ENCODE data around the gene PTDSS2. TPM values are rescaled to one million over a fixed set of nuclear protein-coding genes. Genes with fewer than 3 reads are reported as not detected.

PTDSS2 gene
- total and polyA plus RNA-seq, 10 of the 15 experiments (the other 5 are each of a cell fraction or from before 2014, with no cell fraction given), result 0.39 to 21.1 (median 10.8) TPM

DNA sequence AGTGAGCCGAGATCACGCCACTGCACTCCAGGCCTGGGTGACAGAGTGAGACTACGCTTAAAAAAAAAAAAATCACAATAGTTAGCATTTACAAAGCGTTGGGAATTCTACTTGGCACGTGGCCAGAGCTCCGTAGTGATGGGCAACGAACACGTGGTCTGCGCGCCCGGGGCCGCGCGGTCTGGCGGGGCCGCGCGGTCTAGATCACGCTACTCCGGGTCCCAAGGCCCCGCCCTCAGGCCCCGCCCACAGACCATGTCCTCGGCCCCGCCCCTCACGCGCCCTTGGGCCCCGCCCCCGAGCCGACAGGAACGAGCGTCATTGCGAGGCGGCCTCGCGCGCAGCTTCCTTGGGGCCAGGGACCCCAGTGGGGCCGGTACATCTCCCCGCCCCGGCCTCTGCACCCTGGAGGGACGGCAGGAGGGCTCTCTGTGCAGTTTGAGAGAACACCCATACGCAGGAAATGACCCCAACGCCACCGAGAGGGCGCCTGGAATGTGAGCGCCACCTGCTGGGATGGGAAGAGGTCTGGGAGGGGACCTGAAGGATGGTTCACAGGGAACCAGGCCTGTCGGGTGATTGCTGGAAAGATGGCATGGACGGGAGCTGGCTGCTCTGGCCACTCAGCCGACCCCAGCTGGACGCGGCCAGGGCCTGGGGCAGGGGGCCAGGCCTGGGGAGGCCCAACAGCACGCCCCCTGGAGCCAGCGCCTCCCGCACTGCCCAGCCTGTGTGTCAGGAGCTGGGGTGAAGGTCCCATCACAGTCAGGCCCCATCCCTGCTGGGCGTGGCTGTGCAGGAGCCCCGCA lies 2.0 kb upstream of the PTDSS2 start (continued):
- TF ChIP-seq IKZF2 (IDR thresholded peaks at IDR 0.05), result peak; percentile 61 to 75; a peak in 3 of 4 replicates
- no peak for TF ChIP-seq SMAD5 (IDR thresholded peaks at IDR 0.05; ENCODE audit: low read depth)
- TF ChIP-seq TBL1XR1 (IDR thresholded peaks at IDR 0.05; ENCODE audit: low read depth, low read length), result no peak
- peak; percentile 65 for TF ChIP-seq DPF2 (IDR thresholded peaks at IDR 0.05)
- TF ChIP-seq, protein P1, sequence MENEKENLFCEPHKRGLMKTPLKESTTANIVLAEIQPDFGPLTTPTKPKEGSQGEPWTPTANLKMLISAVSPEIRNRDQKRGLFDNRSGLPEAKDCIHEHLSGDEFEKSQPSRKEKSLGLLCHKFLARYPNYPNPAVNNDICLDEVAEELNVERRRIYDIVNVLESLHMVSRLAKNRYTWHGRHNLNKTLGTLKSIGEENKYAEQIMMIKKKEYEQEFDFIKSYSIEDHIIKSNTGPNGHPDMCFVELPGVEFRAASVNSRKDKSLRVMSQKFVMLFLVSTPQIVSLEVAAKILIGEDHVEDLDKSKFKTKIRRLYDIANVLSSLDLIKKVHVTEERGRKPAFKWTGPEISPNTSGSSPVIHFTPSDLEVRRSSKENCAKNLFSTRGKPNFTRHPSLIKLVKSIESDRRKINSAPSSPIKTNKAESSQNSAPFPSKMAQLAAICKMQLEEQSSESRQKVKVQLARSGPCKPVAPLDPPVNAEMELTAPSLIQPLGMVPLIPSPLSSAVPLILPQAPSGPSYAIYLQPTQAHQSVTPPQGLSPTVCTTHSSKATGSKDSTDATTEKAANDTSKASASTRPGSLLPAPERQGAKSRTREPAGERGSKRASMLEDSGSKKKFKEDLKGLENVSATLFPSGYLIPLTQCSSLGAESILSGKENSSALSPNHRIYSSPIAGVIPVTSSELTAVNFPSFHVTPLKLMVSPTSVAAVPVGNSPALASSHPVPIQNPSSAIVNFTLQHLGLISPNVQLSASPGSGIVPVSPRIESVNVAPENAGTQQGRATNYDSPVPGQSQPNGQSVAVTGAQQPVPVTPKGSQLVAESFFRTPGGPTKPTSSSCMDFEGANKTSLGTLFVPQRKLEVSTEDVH (IDR thresholded peaks at IDR 0.05; ENCODE audit: low read depth, partially characterized antibody), result no peak

DNA sequence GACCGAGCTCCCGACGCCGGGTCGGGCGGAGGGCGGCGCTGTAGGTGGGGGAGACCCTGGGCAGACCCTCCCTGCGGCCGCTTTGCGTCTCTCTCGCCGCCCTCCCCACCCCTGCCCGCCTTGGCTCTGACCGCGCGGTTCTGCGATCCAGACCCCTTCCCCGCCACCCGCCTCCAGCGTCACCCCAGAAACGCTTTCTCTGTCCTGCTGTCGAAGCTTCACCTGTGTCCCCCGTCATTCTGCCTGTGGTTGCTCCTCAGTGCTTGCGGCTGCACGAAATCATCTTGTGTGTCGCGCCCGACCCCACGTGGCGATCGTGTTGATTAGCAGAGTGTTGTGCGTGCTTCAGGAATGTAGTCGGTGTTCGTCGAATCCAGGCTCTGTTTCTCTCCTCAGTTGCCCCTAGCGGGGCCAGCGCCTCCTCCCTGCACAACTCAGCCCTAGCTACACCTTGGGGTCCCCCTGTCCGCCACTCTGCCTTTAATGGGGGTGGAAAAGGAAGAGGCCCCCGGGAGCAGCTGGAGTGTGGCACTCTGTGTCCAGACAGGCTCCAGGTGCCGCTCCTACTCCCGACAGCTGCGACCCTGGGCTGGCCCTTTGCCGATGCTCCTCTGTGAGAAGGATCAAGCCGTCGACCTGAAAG lies 851 bp downstream of the PTDSS2 start:
- ATAC-seq, result peak; percentile 31
- no TSS peak for BruUV-seq (replicated peaks)
- in situ Hi-C loops (cut with MboI), result loop anchor here (5.0 kb wide), 1 partner anchor 51 kb away; no protein-coding TSS in a partner anchor
- H3K79me2 ChIP-seq (ENCODE audit: control insufficient read depth, insufficient read depth, low read length), result peaks cover 14% of the 10 kb centered on the region
- intact Hi-C loops (cut with micrococcal nuclease; ENCODE audit: unreplicated experiment), result no loop called here
- peak; percentile 68 for FAIRE-seq
- no peak for DNase-seq (ENCODE audit: low read depth, low spot score)
- WGBS (ENCODE audit: insufficient coverage, insufficient replicate concordance, low lambda C conversion rate, missing lambda C conversion rate), result 10% methylated on average over 45 of the region's 46 CpGs
- RAD21 ChIA-PET (ENCODE audit: unreplicated experiment), result interaction anchor here (1.2 to 1.6 kb wide), 2 partner anchors 44 to 244 kb away, joined by 3 to 5 read pairs; partner anchors contain the start of genes BET1L and RIC8A
- H4K20me1 ChIP-seq (ENCODE audit: control insufficient read depth, insufficient read depth), result no peaks in the 10 kb centered on the region
- H3K4me3 ChIP-seq, result peak overlapping the region; percentile 82
- no peaks in the 10 kb centered on the region for H3K9me3 ChIP-seq (replicated peaks; ENCODE audit: control insufficient read depth, insufficient read depth, low read length)
- H2AFZ ChIP-seq (ENCODE audit: control insufficient read depth, low read depth, low read length), result peak overlapping the region; percentile 90
- peak overlapping the region; percentile 72 for H3K27ac ChIP-seq (ENCODE audit: control insufficient read depth, insufficient read depth)
- CTCF ChIA-PET, result interaction anchor here (0.6 to 3.9 kb wide), 5 partner anchors 11 to 178 kb away, joined by 3 to 34 read pairs (median 11); partner anchors contain the start of gene ANO9
- POLR2A ChIA-PET, result interaction anchor here (0.6 to 1.6 kb wide), 2 partner anchors 54 to 133 kb away, joined by 5 to 7 read pairs; no protein-coding TSS in a partner anchor
- H3K36me3 ChIP-seq (ENCODE audit: control insufficient read depth in 2 of 2, insufficient read depth in 2 of 2, low read length in 1 of 2), result peaks cover 2 to 6% of the 10 kb centered on the region in 2 experiments; a peak in 3 of 4 replicates
- peak overlapping the region; percentile 77 for H3K9ac ChIP-seq (ENCODE audit: control insufficient read depth, insufficient read depth, low read length)
- no peaks in the 10 kb centered on the region for H3K27me3 ChIP-seq (replicated peaks in 1 of 2; ENCODE audit: control insufficient read depth in 2 of 2, insufficient read depth in 2 of 2, low read length in 1 of 2)
- SMC1A ChIA-PET (ENCODE audit: uncharacterized antibody, unreplicated experiment), result interaction anchor here (0.5 to 2.7 kb wide), 3 partner anchors 9 to 206 kb away, joined by 3 to 12 read pairs (median 3); partner anchors contain the start of gene RNH1
- H3K4me1 ChIP-seq (ENCODE audit: control insufficient read depth, insufficient read depth, low read length), result peaks cover 11% of the 10 kb centered on the region
- H3K4me2 ChIP-seq (ENCODE audit: control insufficient read depth, insufficient read depth), result peak overlapping the region; percentile 96
- TF ChIP-seq, protein P2, sequence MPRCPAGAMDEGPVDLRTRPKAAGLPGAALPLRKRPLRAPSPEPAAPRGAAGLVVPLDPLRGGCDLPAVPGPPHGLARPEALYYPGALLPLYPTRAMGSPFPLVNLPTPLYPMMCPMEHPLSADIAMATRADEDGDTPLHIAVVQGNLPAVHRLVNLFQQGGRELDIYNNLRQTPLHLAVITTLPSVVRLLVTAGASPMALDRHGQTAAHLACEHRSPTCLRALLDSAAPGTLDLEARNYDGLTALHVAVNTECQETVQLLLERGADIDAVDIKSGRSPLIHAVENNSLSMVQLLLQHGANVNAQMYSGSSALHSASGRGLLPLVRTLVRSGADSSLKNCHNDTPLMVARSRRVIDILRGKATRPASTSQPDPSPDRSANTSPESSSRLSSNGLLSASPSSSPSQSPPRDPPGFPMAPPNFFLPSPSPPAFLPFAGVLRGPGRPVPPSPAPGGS (IDR thresholded peaks at IDR 0.05; ENCODE audit: borderline replicate concordance, insufficient read depth, low read depth, low read length, poor library complexity, severe bottlenecking), result no peak
- TF ChIP-seq HDGF (IDR thresholded peaks at IDR 0.05), result 0 out of 2 replicates have a peak, but pooled peaks have one; percentile 31
- TF ChIP-seq, protein P3, sequence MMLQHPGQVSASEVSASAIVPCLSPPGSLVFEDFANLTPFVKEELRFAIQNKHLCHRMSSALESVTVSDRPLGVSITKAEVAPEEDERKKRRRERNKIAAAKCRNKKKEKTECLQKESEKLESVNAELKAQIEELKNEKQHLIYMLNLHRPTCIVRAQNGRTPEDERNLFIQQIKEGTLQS (IDR thresholded peaks at IDR 0.05; ENCODE audit: borderline replicate concordance, extremely low read depth, low read depth, low read length), result no peak
- TF ChIP-seq, protein P4, sequence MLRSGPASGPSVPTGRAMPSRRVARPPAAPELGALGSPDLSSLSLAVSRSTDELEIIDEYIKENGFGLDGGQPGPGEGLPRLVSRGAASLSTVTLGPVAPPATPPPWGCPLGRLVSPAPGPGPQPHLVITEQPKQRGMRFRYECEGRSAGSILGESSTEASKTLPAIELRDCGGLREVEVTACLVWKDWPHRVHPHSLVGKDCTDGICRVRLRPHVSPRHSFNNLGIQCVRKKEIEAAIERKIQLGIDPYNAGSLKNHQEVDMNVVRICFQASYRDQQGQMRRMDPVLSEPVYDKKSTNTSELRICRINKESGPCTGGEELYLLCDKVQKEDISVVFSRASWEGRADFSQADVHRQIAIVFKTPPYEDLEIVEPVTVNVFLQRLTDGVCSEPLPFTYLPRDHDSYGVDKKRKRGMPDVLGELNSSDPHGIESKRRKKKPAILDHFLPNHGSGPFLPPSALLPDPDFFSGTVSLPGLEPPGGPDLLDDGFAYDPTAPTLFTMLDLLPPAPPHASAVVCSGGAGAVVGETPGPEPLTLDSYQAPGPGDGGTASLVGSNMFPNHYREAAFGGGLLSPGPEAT (IDR thresholded peaks at IDR 0.05; ENCODE audit: low read depth), result no peak
- TF ChIP-seq POLR2AphosphoS2 (IDR thresholded peaks at IDR 0.05; ENCODE audit: low read depth, low read length), result no peak
- TF ChIP-seq YY1 (IDR thresholded peaks at IDR 0.05; ENCODE audit: low read depth, low read length), result 0 out of 2 replicates have a peak, but pooled peaks have one; percentile 30

Data from GM12878 (cell line).